ENCODE results near the gene TMEM175.

The TMEM175 gene

DNA sequence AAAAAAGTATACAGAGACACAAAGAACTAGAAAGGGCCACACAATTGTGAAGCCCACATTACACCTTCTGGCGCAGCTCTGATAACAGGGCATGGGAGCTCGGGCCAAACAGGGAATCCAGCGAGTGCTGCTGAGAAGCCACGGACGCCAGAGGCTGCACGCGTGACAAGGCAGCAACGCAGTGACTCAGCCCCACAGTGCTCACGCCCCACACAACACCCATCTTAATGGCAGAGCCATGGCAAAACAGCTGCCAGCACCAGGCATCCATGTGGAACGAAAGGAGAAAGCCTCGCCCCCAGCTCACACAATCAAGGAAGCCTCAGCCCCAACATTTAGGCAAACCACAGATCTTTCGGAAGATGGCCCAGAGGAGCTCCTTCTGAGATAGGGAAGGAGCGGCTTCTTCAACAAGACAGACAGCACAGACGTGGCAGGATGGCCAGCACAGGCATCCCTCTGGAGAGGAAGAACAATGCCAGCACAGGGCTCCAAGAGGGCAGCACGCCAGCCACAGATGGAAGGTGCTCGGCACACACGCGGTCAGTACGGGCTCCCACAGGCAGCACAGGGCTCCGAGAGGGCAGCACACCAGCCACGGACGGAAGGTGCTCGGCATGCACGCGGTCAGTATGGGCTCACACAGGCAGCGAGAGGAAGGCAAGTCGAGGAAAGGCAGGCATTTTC is 33.2 kb upstream of the TMEM175 start:
- no peak for DNase-seq (ENCODE audit: low read depth in 2 of 2)

DNA sequence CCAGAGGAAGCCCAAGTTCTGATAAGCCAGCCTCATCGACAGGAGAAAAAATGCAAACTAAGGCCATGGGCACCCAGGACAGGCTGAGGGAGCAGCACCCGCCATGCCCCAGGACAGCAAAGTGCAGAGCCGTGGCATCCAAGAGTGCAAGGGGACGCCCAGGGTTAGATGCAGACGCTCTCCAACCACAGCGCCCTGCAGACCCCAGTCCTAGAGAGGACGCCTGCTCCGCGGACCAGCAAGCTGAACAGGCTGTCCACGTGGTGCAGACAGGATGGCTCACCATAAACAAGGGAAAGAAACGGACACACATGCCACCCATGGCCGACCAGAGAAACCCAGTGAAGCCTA is 32.7 kb upstream of the TMEM175 start:
- no peak for DNase-seq (ENCODE audit: low read depth in 2 of 2)

DNA sequence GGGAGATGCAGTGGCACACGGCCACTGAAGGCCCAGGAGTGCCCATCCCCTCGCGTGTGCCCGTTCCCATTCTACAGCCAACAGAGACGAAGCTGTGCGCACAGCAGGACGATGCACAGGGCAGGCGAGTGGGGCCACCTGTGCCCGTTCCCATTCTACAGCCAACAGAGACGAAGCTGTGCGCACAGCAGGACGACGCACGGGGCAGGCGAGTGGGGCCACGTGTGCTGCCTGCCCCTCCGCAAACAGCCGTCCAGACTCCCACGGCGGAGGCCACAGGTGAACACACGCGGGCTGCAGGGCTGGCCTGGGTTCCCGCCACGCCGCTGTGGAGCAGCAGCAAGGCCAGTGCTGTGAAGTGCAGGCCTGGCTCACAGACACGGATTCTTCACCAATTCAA is 32.2 kb upstream of the TMEM175 start:
- no peak for DNase-seq (ENCODE audit: low read depth in 2 of 2)

DNA sequence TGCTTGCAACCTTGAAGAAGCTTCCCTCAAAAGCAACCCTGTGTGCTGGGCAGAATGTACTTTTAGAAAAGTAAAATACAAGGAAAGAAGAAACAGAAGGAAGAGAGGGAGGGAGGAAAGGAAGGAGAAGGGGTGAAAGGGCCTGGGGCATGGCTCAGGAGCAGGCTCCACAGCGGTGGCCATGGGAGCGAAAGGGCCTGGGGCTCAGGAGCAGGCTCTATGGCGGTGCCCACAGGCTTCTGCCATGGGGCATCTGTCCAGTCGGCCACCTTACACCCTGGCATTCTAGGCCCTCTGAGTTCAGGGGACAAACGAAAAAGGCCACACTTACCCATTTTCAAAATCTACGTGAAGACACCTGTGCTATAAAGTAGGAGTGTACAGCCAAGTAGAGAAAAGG is 31.5 kb upstream of the TMEM175 start:
- DNase-seq (ENCODE audit: low read depth in 2 of 2), result no peak

DNA sequence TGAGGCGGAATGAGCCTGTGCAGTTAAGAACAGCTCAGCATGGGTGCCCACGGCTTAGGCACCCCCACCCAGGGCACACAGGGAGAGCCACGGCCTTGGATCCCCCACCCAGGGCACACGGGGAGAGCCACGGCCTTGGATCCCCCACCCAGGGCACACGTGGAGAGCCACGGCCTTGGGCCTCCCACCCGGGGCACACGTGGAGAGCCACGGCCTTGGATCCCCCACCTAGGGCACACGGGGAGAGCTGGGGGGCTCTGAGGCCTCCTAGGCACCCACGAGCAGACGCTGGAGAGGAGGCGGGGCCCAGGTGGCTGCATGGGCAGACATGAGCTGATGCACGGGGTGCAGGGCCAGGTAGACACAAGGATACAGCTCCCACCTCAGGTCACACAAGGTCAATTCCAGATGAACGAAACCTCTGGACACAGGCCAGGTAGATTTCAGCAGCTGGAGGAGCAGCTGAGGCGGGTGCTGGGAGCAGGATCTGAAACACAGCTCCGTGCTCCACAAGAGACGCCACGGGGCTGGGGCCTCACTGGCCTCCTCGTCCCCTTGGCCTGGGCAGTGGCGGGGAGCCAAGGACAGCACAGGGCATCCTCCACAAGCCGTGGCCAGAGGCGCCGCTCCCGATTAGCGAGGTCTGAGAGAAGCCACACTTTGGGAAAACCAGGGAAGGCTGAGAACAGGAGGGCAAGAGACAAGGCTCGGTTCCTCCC is 30.9 kb upstream of the TMEM175 start:
- no peak for DNase-seq (ENCODE audit: low read depth in 2 of 2)

DNA sequence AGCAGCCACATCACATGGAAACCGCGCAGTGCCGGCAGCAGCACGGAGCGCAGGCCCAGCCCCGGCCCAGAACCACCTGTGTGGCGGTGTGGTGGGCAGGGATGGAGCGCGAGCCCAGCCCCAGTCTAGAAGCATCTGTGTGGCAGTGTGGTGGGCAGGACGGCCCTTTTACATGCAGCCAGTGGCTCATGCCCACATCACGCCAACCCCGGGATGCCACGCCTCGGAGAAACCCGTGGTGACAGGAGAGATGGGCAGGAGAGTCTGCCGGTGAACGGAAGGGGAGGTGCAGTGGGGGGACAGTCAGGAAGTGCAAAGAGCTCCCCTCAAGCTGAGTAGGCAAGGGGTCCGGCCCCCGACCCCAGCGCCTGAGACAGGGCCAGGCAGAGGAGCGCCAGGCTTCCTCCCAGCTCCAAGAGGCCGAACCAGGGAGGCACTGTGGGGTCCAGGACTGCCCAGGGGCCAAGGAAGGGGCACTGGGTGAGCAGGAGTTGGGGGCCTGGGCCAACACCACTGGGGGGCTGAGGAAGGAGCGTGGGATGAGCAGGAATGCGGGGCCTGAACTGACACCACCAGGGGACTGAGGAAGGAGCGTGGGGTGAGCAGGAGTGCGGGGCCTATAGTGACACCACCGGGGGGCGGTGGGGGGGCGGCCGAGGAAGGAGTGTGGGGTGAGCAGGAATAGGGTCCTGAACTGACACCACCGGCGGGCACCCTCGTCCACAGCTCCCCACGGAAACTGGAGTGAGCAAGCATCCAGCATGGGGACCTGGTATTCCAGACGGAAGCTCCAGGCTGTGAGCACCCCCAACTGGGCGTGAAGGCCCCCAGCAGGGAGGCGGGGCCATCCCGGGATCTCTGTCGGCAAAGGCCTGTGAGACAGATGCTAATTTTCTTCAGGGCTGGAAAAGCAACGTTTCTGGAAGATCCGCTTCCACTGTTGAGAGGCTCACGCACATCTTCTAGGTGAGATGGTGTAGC is 28.9 kb upstream of the TMEM175 start:
- no peak for DNase-seq (ENCODE audit: low read depth in 2 of 2)

DNA sequence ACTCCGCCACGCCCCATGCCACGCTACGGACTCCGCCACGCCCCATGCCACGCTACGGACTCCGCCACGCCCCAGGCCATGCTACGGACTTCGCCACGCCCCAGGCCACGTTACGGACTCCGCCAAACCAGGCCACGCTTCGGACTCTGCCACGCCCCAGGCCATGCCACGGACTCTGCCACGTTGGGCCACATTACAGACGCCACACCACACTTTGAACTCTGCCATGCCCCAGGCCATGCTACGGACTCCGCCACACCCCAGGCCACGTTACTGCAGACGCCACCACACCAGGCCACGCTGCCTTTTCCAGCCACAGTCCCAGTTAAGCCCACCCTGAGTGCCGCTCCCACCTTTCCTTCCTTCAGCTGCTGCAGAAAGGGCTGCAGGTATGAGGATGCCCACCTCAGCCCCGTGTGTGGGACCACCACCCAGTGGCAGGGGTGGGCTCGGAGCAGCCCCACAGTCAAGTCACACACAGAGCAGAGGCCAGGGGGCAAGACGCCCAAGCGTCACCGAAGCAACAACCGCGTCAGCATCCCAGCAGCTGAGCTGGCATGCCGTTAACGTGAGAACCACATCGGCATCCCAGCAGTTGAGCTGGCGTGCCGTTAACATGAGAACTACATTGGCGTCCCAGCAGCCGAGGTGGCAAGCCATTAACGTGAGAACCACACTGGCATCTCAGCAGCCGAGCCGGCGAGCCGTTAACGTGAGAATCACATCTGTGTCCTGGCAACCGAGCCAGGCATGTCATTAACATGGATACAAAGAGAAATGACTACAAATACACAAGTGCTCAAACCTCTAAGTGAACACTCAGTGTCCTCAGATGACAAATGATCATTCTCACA is 26.5 kb upstream of the TMEM175 start:
- DNase-seq (ENCODE audit: low read depth in 2 of 2), result no peak

DNA sequence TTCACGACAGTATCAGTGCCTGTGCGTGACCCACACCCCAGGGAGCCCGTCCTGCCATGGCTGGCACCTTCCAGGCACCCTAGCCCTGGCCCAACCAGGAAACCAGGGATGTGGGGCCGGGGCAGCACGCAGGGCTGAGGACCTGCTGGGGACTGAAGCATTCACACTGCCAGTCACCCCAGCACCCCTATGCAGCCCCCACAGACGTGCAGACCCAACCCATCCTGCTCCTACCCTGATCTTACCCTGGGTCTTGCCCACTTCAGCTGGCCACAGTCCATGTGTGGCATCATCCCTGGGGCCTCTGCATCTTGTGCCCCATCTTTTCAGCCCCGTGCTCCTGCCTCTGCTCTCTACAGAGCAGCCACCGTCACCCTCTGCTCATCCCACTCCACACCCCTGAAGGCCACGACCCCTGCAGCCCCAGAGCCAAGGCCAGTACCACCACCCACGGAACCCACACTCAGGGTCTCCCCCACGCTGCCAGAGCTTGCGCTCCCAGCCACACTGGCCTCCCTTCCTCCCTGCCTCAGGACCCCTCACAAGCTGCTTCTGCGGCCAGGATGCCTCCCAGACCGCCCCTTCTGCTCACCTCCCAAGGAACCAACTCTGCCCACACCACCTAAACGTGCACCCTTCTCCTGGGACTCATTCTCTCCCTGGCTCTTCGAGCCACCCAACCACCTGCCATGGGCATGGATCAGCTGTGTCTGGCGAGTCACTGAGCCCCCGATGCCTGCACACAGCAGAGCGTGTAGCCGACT is 25.7 kb upstream of the TMEM175 start:
- DNase-seq (ENCODE audit: low read depth in 2 of 2), result no peak

DNA sequence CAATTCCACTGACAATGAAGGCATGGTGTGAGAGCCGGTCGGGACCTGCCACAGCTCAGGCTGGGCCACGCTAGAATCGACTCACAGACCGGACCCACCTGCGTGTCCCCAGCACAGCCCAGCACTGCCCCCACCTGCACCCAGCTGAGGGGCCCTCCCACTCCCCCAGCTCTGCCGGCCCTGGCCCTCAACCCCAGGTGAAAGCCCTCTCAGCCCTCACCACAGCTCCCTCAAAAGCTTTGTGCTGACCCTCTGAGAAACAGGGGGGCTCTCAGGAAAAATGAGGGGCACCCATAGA is 25.2 kb upstream of the TMEM175 start:
- DNase-seq (ENCODE audit: low read depth in 2 of 2), result no peak

DNA sequence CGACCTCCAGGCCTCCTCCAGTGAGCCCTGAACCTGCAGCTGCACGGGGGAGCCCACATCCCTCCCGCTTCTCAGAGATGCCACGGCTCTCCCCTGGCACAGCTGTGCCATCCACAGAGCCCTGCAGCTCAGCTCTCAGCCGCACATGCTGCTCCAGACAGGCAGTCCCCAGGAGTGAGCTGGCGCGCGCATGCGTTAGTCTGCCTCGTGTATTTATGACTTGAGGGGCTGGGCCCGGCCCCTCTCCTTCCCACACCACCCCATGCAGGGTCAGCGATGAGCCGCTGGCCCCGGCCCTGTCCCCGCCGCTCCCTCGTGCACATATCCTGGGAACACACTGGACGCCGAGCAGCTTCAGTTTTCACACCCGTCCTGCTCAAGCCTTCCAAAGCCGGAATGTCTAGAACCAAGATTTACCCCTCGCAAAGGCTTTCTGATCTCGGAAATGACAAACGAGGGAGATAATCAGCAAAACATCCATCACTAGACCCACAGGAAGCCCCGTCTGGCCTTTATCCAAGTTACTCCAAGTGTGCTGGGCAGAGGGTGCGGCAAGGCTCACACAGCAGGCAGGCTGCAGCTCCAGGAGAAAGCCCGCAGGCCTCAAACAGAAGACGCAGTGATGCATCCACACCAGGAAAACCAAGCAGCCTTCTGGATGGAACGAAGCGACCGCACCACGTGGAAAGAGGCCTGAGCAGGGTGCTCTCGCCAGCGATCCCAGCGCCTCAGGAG is 24.4 kb upstream of the TMEM175 start:
- DNase-seq (ENCODE audit: low read depth in 2 of 2), result no peak

DNA sequence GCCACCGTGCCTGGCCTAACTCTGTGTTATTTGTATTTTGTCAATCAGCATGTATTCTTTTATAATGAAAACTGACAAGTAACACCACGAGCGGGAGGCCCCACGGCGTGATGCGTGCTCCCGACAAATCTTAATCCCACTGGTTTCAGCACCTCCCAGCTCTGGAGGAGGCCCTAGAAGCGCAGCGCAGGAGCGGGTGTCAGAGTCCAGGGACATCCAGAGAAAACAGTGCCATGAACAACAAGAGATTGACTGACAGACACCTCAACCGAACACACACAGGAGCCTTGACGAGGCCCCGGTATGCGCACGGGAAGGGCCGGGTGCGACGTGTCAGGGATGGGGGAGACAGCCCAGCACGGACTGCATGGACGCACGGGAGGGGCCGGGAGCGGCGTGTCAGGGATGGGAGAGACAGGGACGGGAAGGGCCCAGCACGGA is 23.1 kb upstream of the TMEM175 start:
- DNase-seq (ENCODE audit: low read depth in 2 of 2), result no peak

DNA sequence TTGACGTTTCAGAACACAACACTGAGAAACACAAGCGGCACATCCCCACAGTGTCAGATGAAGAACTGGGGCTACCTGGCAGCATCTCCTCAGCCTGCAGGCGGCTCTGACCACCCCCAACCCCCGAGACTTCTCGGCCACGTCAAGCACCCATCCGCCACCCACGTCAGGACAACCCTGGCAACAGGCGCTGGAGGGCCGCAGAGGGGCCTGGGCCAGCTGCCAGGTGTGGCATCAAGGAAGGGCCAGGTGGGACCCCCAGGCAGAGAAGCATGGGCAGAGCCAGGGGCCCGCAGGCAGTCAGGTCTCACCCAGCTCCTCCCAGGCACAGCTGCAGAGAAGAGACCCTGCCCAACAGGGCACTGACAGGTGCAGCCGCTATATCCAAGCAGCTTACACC is 22.4 kb upstream of the TMEM175 start:
- DNase-seq (ENCODE audit: low read depth in 2 of 2), result no peak

DNA sequence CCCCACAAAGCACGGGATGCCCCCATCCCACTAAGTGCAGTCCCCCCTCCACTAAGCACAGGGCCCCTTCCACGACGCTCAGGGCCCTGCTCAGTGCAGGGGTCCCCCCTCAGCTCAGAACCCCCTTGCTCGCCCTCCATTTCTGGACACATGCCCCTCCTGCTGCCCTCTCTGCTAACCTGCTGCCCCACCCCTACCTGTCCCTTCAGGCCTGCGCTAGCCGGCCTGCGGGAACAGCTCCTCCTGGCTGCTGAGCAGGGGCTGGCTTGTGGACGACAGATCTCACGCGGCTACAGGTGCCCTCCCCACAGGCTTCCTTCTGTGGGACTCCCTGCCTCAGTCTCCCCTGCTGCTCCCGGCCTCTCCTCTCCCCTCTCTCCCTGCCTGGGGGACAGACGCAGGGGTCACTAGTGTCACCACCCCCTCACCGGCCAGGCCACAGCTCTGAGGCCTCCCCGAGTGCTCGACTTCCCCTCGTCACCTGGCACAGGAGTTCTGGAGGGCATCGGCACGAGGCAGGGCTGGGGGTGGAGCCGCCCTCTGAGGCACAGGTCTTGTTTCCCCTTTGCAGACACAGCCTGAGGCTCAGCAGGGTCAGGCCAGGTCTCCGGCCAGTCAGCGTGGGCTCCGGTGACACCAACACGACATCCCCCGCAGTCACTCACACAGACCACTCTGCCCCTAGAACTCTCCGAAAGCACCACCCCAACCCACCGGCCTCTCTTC is 21.7 kb upstream of the TMEM175 start:
- no peak for DNase-seq (ENCODE audit: low read depth in 2 of 2)

DNA sequence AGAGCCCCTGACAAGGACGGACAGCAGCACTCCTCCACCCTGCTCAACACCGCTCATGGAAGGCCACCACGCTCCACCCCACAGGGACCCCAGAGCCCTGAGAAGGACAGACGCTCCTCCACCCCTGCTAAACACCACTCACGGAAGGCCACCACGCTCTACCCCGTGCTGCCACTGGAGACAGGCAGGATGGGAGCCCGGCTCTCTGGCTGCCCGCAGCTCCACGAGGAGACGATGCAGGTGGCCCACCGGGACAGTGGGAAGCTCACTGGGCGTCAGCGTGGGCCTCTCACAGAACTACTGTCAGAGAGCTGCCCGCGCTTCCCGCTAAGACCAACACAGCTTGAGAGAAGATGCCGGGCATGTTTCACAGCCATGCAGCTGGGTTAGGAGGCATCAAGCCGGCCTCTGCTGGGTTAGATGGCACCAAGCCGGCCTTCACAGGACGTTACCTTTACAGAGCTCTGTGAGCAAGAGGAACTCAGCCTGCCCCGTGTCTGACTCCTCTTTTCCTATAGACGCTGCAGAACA is 21.0 kb upstream of the TMEM175 start:
- DNase-seq (ENCODE audit: low read depth in 2 of 2), result no peak

DNA sequence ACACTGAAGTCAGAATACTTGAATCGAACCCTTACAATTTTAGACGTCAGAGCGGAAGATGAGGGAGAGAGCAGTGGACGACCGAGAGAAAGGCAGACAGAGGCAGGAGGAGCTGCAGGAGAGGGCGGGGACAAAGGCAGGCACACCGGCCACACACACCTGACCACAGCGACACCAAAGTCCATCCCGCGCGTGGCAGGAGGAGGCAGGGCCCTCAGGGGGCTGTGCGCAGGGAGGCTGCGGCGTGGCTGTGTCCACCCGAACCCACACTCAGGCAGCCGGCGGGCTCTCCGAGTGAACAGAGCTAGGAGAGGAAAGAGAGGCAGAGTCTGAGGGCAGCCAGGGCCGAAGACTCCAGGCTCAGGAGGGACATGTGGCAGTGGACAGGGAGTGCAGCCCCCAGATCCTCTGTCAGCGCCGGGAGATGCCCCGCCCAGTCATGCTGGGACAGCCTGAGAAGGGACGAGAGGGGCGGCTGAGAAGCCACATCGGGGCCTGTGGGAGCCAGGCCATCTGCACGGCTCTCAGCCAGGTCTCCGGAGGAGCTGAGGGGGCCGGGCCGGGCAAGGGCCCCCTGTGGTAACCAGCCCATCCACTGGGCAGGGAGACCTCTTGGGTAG is 20.3 kb upstream of the TMEM175 start:
- DNase-seq (ENCODE audit: low read depth in 2 of 2), result no peak

DNA sequence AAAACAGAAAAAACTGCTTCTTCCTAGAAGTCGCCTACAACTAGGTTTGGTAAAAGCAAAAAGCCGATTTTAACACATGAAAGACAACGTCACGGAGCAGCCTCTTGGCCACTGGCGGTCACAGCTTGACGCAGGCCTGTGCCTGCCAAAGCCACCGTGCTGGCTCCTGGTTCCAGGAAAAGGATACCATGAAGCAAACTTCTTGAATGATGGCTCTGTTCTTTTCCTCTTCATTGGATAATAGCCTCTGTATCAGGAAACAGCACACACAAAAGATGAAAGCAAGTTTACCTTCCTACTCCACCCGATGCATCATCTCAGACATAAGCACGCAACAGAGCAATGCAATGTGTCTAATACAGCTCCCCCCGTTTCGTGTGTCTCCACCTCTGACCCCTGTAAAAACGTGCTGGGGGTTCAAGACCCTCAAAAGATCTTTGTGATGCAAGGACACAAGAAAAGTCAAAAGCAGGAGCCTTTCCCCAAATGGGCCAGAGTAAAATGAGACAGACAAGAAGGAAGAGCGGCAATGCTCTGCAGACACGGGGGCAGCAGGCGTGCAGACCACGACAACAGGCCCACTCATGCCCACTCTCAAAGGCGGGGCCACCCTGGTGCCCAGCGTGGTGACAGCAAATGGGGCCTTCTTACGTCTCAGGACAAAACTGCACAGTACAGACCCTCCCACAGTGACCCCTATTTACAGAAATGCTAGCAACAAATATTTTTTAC is 19.5 kb upstream of the TMEM175 start:
- no peak for DNase-seq (ENCODE audit: low read depth in 2 of 2)

DNA sequence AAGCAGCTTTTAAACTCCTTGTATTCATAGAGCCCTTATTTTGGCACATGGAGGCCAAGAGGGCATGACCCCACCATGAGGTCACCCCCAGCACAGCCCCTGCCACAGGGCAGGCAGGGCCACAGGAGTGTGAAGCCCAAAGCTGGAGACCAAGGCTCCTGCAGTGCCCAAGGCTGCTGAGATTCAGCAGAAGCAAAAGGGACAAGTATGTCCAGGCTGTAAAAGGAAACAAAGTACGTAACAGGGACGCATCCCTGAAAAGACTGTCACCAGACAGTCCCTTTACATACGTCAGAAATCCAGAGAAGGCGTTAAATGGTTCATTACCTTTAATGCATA is 19.0 kb upstream of the TMEM175 start:
- DNase-seq (ENCODE audit: low read depth in 2 of 2), result no peak

DNA sequence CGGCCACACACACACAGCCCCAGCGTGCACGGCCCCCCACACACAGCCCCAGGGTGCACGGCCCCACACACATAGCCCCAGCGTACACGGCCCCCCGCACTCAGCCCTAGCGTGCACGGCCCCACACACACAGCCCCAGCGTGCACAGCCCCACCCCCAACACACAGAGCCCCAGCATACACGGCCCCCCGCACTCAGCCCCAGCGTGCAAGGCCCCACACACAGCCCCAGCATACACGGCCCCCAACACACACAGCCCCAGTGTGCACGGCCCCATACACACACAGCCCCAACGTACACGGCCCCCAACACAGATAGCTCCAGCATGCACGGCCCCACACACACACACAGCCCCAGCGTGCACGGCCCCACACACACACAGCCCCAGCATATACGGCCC is 17.7 kb upstream of the TMEM175 start:
- no peak for DNase-seq (ENCODE audit: low read depth in 2 of 2)
